Parathyroid adenoma (tissue), 2 donors: ENCODE results near the gene ERP29.
"Not testable (repeated sequence)": the region's sequence is repeated elsewhere in the genome, so short reads cannot be mapped to it uniquely, and the experiment has no call there.

ENCODE experiments used
- H2AFZ ChIP-seq: fragments of 300-600 bp; sonication (generic); one replicate; pipeline ENCODE4 v1.7.0; 2017; ENCODE audit warnings: antibody characterized with exemption, mild to moderate bottlenecking
- H3K27ac ChIP-seq: fragments of 300-600 bp; sonication (generic); one replicate; pipeline ENCODE4 v1.7.0; 2017
- H3K27me3 ChIP-seq: fragments of 300-600 bp; sonication (generic); one replicate; pipeline ENCODE4 v1.7.0; 2017; ENCODE audit warnings: low read length; ENCODE audit not compliant: control insufficient read depth, insufficient read depth
- H3K36me3 ChIP-seq: fragments of 300-600 bp; sonication (generic); one replicate; pipeline ENCODE4 v1.7.0; 2017; ENCODE audit warnings: low read length; ENCODE audit not compliant: control insufficient read depth, insufficient read depth
- H3K4me1 ChIP-seq: fragments of 300-600 bp; sonication (generic); one replicate; pipeline ENCODE4 v1.7.0; 2017; ENCODE audit warnings: control low read depth
- H3K4me2 ChIP-seq: fragments of 300-600 bp; sonication (generic); one replicate; pipeline ENCODE4 v1.7.0; 2017; ENCODE audit warnings: low read length
- H3K4me3 ChIP-seq: fragments of 300-600 bp; sonication (generic); one replicate; pipeline ENCODE4 v1.7.0; 2017; ENCODE audit warnings: low read depth, low read length
- H3K79me2 ChIP-seq: fragments of 300-600 bp; sonication (generic); one replicate; pipeline ENCODE4 v1.7.0; 2017; ENCODE audit warnings: control low read depth
- H3K9ac ChIP-seq: fragments of 300-600 bp; sonication (generic); one replicate; pipeline ENCODE4 v1.7.0; 2017; ENCODE audit warnings: mild to moderate bottlenecking
- H3K9me3 ChIP-seq: fragments of 300-600 bp; sonication (generic); one replicate; pipeline ENCODE4 v1.7.0; 2017; ENCODE audit warnings: low read length; ENCODE audit not compliant: control insufficient read depth
- TF ChIP-seq, protein P1 (sequence below): fragments of 300-600 bp; sonication (generic); IDR thresholded peaks from one replicate; pipeline ENCODE4 v1.7.0; 2017; ENCODE audit warnings: antibody characterized with exemption, mild to moderate bottlenecking
- donor health status: primary hyperparathyroidism.

Gene ERP29

DNA sequence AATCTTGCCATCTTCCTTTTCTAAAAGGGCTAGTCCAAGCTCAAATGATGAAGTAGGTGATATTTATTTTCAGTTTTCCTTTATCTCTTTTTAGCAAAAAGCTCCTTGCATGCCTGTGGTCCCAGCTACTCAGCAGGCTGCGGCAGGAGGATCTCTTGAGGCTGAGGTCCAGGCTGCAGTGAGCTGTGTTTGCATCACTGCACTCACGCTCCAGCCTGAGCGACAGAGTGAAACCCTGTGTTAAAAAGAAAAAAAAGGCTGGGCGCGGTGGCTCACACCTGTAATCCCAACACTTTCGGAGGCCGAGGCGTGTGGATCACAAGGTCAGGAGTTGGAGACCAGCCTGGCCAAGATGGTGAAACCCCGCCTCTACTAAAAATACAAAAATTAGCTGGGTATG is 5.3 kb upstream of the ERP29 start:
- Histone ChIP-seq H3K9ac (no peak overlapping the region), H3K36me3 (no peaks in the 10 kb centered on the region), H3K9me3 (no peaks in the 10 kb centered on the region), H3K27ac (no peak overlapping the region), H2AFZ (no peak overlapping the region), H3K4me3 (no peak overlapping the region), H3K27me3 (no peaks in the 10 kb centered on the region), H3K79me2 (peaks cover 14% of the 10 kb centered on the region), H3K4me1 (no peaks in the 10 kb centered on the region), H3K4me2 (no peak overlapping the region)
- TF ChIP-seq, protein P1, sequence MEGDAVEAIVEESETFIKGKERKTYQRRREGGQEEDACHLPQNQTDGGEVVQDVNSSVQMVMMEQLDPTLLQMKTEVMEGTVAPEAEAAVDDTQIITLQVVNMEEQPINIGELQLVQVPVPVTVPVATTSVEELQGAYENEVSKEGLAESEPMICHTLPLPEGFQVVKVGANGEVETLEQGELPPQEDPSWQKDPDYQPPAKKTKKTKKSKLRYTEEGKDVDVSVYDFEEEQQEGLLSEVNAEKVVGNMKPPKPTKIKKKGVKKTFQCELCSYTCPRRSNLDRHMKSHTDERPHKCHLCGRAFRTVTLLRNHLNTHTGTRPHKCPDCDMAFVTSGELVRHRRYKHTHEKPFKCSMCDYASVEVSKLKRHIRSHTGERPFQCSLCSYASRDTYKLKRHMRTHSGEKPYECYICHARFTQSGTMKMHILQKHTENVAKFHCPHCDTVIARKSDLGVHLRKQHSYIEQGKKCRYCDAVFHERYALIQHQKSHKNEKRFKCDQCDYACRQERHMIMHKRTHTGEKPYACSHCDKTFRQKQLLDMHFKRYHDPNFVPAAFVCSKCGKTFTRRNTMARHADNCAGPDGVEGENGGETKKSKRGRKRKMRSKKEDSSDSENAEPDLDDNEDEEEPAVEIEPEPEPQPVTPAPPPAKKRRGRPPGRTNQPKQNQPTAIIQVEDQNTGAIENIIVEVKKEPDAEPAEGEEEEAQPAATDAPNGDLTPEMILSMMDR: no peak

DNA sequence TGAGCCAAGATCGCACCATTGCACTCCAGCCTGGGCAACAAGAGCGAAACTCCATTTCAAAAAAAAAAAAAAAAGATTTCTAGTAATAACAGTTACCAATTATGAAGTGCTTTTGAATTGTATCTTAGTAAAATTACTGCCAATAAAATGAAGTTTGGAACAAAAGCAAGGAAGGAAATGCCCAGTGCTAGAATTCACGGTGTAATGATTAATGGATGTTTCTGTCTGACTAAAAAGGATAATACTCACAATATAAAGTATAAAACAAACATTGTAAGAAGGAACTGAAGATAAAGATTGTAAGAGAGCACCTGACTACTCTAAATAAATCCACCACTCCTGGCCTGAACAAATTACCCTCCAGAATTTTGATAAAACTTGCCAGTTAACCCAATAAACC is 4.3 kb upstream of the ERP29 start:
- H3K27me3 ChIP-seq: no peaks in the 10 kb centered on the region
- H2AFZ ChIP-seq: no peak overlapping the region
- TF ChIP-seq, protein P1: no peak
- no peaks in the 10 kb centered on the region for H3K36me3 ChIP-seq
- no peak overlapping the region for H3K27ac ChIP-seq
- no peaks in the 10 kb centered on the region for H3K4me1 ChIP-seq
- peaks cover 14% of the 10 kb centered on the region for H3K79me2 ChIP-seq
- H3K4me3 ChIP-seq: no peak overlapping the region
- no peaks in the 10 kb centered on the region for H3K9me3 ChIP-seq
- H3K9ac ChIP-seq: no peak overlapping the region
- no peak overlapping the region for H3K4me2 ChIP-seq

GRCh38 chr12:112009596-112009995 is 3.6 kb upstream of the ERP29 start:
- H3K27ac ChIP-seq, H3K4me1 ChIP-seq, H3K4me3 ChIP-seq, H3K36me3 ChIP-seq, H3K27me3 ChIP-seq, H3K9ac ChIP-seq, H2AFZ ChIP-seq, H3K9me3 ChIP-seq, H3K4me2 ChIP-seq: not testable (repeated sequence)
- peaks cover 14% of the 10 kb centered on the region for H3K79me2 ChIP-seq

GRCh38 chr12:112010415-112011344 is 2.5 kb upstream of the ERP29 start:
- H3K9me3 ChIP-seq: no peaks in the 10 kb centered on the region
- no peak overlapping the region for H2AFZ ChIP-seq
- H3K4me2 ChIP-seq: no peak overlapping the region
- no peaks in the 10 kb centered on the region for H3K27me3 ChIP-seq
- H3K27ac ChIP-seq: no peak overlapping the region
- H3K36me3 ChIP-seq: no peaks in the 10 kb centered on the region
- H3K9ac ChIP-seq: no peak overlapping the region
- no peak overlapping the region for H3K4me3 ChIP-seq
- peaks cover 5% of the 10 kb centered on the region for H3K4me1 ChIP-seq
- TF ChIP-seq, protein P1: no peak
- peaks cover 20% of the 10 kb centered on the region for H3K79me2 ChIP-seq

DNA sequence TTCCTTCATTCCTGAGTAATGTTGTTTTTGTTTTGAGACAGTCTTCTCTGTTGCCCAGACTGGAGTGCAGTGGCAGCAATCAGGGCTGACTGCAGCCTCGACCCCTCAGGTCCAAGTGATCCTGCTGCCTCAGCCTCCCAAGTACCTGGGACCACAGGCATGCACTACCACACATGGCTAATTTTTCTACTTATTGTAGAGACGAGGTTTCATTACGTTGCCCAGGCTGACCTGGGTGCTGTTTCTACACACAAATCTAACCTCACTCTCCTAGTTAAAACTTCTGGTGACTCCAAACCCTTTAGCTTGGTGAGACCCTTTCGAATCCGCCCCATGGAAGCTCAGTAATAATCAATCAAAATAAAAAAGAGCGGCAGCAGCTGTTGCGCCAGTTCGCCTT is 1.5 kb upstream of the ERP29 start:
- H2AFZ ChIP-seq: no peak overlapping the region
- H3K4me2 ChIP-seq: peak overlapping the region; percentile 84
- H3K79me2 ChIP-seq: peaks cover 23% of the 10 kb centered on the region
- H3K4me3 ChIP-seq: peak overlapping the region; percentile 93
- no peaks in the 10 kb centered on the region for H3K9me3 ChIP-seq
- H3K27me3 ChIP-seq: no peaks in the 10 kb centered on the region
- no peaks in the 10 kb centered on the region for H3K36me3 ChIP-seq
- peaks cover 5% of the 10 kb centered on the region for H3K4me1 ChIP-seq
- TF ChIP-seq, protein P1: no peak
- no peak overlapping the region for H3K9ac ChIP-seq
- H3K27ac ChIP-seq: no peak overlapping the region
